IPS-15b (cell line): ENCODE measurements around the gene PRDM16.

Source experiments
- H3K27me3 ChIP-seq: one replicate; pipeline ENCODE4 v1.6.1; 2013; ENCODE audit warnings: low read length; ENCODE audit not compliant: control insufficient read depth, insufficient read depth
- H3K36me3 ChIP-seq: one replicate; pipeline ENCODE4 v1.6.1; 2013; ENCODE audit warnings: low read length; ENCODE audit not compliant: control insufficient read depth, insufficient read depth
- H3K4me1 ChIP-seq: one replicate; pipeline ENCODE4 v1.6.1; 2013; ENCODE audit warnings: mild to moderate bottlenecking, low read length; ENCODE audit not compliant: control insufficient read depth, insufficient read depth
- H3K4me3 ChIP-seq: one replicate; pipeline ENCODE4 v1.5.1; 2013; ENCODE audit warnings: low read depth, low read length
- H3K9ac ChIP-seq: one replicate; pipeline ENCODE4 v1.6.1; 2013; ENCODE audit warnings: low read depth, mild to moderate bottlenecking, low read length
- H3K9me3 ChIP-seq: one replicate; pipeline ENCODE4 v1.6.1; 2013; ENCODE audit warnings: mild to moderate bottlenecking, low read length; ENCODE audit not compliant: control insufficient read depth, insufficient read depth

PRDM16 gene

GRCh38 chr1:3129133-3129490, 60.1 kb downstream of the PRDM16 start:
- H3K9me3 ChIP-seq = no peaks in the 10 kb centered on the region
- no peaks in the 10 kb centered on the region for H3K27me3 ChIP-seq
- H3K9ac ChIP-seq = no peak overlapping the region
- H3K4me1 ChIP-seq = no peaks in the 10 kb centered on the region
- no peak overlapping the region for H3K4me3 ChIP-seq
- H3K36me3 ChIP-seq = no peaks in the 10 kb centered on the region

DNA sequence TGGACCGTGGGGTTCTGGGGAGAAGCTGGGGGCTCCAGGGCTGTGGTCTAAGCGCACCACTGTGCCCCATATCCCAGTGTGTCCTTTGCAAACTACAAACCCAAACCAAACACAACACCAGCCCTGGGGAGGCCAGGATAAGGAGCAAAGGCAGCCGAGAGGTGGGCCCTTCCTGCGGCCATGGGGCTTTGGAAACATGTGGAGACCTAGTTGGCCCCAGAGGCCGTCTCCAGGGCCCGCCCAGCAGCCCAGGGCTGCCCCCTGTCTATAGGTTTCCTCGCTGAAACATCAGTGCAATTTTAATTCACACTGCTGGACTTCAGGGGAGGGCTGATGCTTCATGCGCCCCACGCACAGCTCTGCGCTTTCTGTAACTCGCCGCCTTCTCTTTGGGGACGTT, 61.3 kb downstream of the PRDM16 start:
- Histone ChIP-seq H3K36me3 (no peaks in the 10 kb centered on the region), H3K27me3 (no peaks in the 10 kb centered on the region), H3K9me3 (no peaks in the 10 kb centered on the region), H3K4me3 (no peak overlapping the region), H3K4me1 (no peaks in the 10 kb centered on the region), H3K9ac (no peak overlapping the region)

- no peak overlapping the region for H3K4me3 ChIP-seq
- no peaks in the 10 kb centered on the region for H3K27me3 ChIP-seq
- no peaks in the 10 kb centered on the region for H3K4me1 ChIP-seq
- no peaks in the 10 kb centered on the region for H3K36me3 ChIP-seq
- no peak overlapping the region for H3K9ac ChIP-seq
- no peaks in the 10 kb centered on the region for H3K9me3 ChIP-seq
Measured at GRCh38 chr1:3132660-3133059, 63.7 kb downstream of the PRDM16 start.

DNA sequence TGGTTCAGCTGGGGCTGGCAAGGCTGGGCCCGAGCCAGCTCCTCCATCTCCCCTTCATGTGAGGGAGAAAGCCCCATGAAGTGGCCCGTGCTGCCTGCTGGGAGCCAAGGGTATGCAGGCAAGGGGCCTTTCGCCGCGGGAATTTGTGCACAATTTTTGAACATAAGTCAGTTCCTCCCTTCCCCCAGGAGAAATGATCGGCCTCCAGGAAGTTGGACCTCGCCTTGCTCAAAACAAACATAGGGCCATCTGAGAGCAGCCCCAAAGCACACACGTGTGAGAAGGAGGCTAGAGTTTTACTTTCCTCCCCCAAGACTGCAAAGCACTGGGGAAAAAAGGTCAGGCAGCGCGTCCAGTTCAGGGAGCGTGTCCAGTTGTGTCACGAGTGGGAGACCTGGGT, 64.7 kb downstream of the PRDM16 start:
- no peaks in the 10 kb centered on the region for H3K9me3 ChIP-seq
- no peaks in the 10 kb centered on the region for H3K36me3 ChIP-seq
- no peak overlapping the region for H3K4me3 ChIP-seq
- no peaks in the 10 kb centered on the region for H3K27me3 ChIP-seq
- H3K9ac ChIP-seq = no peak overlapping the region
- H3K4me1 ChIP-seq = no peaks in the 10 kb centered on the region

DNA sequence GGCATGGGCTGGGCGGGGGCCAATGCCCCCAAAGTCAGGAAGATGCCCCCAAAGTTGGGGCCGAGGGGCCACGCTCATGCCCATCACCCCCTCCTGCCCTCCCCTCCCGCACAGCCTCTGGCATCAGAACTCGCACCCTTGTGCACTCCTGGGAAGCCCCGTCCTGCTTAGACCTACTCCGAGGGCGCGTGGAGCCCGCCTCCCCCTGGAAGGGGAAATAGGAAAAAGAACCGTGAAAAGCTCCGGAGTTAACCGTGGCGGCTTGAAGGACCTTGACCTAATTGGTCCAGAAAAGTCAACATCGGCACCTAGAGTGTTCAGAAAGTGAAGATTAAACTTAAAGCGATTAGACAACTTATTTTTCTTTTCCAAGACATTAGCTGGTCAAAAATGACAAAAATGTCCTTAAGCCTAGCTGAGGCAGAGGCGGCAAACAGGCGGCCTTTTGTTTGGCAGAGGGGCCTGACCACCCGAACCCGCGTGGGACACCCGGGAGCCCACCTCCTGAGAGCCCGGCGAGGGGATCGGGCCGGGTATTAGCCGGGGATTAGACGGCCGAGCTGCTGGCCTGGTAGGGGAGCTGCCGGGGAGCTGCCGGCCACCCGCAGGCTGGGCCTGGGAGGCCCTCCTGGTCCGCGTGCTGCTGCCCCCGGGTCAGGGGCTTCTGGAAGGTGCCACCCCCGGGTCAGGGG, 65.5 kb downstream of the PRDM16 start:
- Histone ChIP-seq H3K27me3 (no peaks in the 10 kb centered on the region), H3K9ac (no peak overlapping the region), H3K4me3 (no peak overlapping the region), H3K36me3 (no peaks in the 10 kb centered on the region), H3K9me3 (no peaks in the 10 kb centered on the region), H3K4me1 (no peaks in the 10 kb centered on the region)

- H3K36me3 ChIP-seq = no peaks in the 10 kb centered on the region
- H3K4me1 ChIP-seq = no peaks in the 10 kb centered on the region
- H3K9me3 ChIP-seq = no peaks in the 10 kb centered on the region
- H3K4me3 ChIP-seq = no peak overlapping the region
- H3K9ac ChIP-seq = no peak overlapping the region
- H3K27me3 ChIP-seq = no peaks in the 10 kb centered on the region
Measured at GRCh38 chr1:3135073-3135702, 66.2 kb downstream of the PRDM16 start.

- no peak overlapping the region for H3K4me3 ChIP-seq
- no peaks in the 10 kb centered on the region for H3K4me1 ChIP-seq
- H3K27me3 ChIP-seq = no peaks in the 10 kb centered on the region
- H3K9me3 ChIP-seq = no peaks in the 10 kb centered on the region
- no peaks in the 10 kb centered on the region for H3K36me3 ChIP-seq
- no peak overlapping the region for H3K9ac ChIP-seq
Measured at GRCh38 chr1:3135744-3136455, 66.9 kb downstream of the PRDM16 start.

- Histone ChIP-seq H3K27me3 (no peaks in the 10 kb centered on the region), H3K4me1 (no peaks in the 10 kb centered on the region), H3K9ac (no peak overlapping the region), H3K36me3 (no peaks in the 10 kb centered on the region), H3K9me3 (no peaks in the 10 kb centered on the region), H3K4me3 (no peak overlapping the region)
Measured at GRCh38 chr1:3136532-3136931, 67.5 kb downstream of the PRDM16 start.

- no peaks in the 10 kb centered on the region for H3K36me3 ChIP-seq
- H3K4me3 ChIP-seq = no peak overlapping the region
- no peaks in the 10 kb centered on the region for H3K9me3 ChIP-seq
- no peak overlapping the region for H3K9ac ChIP-seq
- no peaks in the 10 kb centered on the region for H3K4me1 ChIP-seq
- H3K27me3 ChIP-seq = no peaks in the 10 kb centered on the region
Measured at GRCh38 chr1:3137111-3138100, 68.4 kb downstream of the PRDM16 start.

DNA sequence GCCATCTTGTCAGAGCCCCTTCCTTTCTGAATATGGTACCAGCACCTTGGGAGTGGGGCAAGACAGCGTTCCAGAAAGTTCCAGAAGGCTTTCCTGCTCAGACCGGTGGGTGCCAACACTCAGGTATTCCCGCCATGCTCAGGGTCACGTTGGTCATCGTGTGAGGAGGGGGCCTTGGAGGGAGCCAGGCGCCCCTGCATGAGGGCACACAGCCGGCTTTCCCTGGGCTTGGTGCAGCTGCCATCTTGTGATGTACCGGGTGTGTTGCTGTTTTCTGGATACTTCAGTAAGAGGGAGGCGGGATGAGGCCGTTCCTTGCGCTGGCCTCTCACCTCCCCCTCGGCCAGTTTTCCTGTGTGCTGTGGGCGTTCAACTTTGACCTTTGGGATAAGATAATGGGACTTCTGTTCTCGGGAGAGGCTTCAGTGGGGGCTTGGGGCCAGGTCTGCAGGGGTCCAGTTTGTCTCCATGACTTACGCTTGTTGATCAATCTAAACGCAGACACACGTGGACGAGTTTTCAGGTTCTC, 69.7 kb downstream of the PRDM16 start:
- Histone ChIP-seq H3K9ac (no peak overlapping the region), H3K36me3 (no peaks in the 10 kb centered on the region), H3K4me1 (no peaks in the 10 kb centered on the region), H3K27me3 (no peaks in the 10 kb centered on the region), H3K9me3 (no peaks in the 10 kb centered on the region), H3K4me3 (no peak overlapping the region)

DNA sequence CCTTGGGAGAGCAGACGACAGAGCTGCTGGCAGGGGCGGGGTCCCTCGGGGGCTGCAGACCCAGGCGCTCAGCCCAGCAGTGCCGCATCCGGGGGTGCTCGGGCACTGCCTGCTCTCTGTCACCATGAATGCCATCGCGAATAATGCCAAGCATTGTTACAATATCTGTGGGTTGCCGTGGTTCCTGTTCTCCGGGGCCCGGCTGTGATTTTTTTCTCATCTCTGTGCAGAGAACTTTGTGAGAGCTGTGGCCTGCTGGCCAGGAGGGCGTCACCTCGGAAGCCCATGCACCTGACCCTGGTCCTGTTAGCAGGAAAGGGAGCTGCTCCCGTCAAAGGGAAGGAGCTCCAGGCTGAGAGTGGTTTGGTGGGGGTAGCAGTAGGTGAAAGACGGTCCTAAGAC, 70.4 kb downstream of the PRDM16 start:
- Histone ChIP-seq H3K4me3 (no peak overlapping the region), H3K27me3 (no peaks in the 10 kb centered on the region), H3K9me3 (no peaks in the 10 kb centered on the region), H3K4me1 (no peaks in the 10 kb centered on the region), H3K9ac (no peak overlapping the region), H3K36me3 (no peaks in the 10 kb centered on the region)
